H1 (cell line): ENCODE results near the gene SLMAP. TPM values are rescaled to one million over a fixed set of nuclear protein-coding genes. Genes with fewer than 3 reads are reported as not detected.

ENCODE experiments used
- CTCF ChIA-PET: fragments of 300-600 bp; sonication (Branson Sonifier 250); formaldehyde crosslinking; loops from one replicate; lab custom pipeline; 2021; ENCODE audit not compliant: partially characterized antibody; lab: Charles Lee
- POLR2A ChIA-PET: fragments of 300-600 bp; sonication (Branson Sonifier 250); formaldehyde crosslinking; loops from one replicate; lab custom pipeline; 2021; ENCODE audit warnings: inconsistent platforms; ENCODE audit not compliant: partially characterized antibody; lab: Charles Lee
- DNase-seq, 2 experiments: peaks; one replicate each; pipeline versions ENCODE4 v3.0.0 to v3.0.0-alpha.2; 2010 to 2022; ENCODE audit warnings: low spot score in 2 of 2, low read depth in 1 of 2, mixed read lengths in 1 of 2
- FAIRE-seq: peaks from 2 replicates; lab custom pipeline; 2011; peaks lifted over from hg19 to GRCh38; lab: Jason Lieb, UNC
- H2AFZ ChIP-seq: 2 replicates; pipeline ENCODE4 v1.8.1; 2012; ENCODE audit warnings: low read length, inconsistent platforms
- H2AK5ac ChIP-seq: 2 replicates; pipeline ENCODE4 v1.6.1; 2013; ENCODE audit warnings: low read depth, low read length
- H2BK120ac ChIP-seq: replicated peaks from 2 replicates; pipeline ENCODE3; 2013; ENCODE audit warnings: low read depth, low read length, inconsistent platforms
- H2BK12ac ChIP-seq: 2 replicates; pipeline ENCODE4 v1.6.1; 2013; ENCODE audit warnings: low read depth, low read length
- H2BK15ac ChIP-seq: 2 replicates; pipeline ENCODE4 v1.6.1; 2013; ENCODE audit warnings: low read length
- H2BK20ac ChIP-seq: 2 replicates; pipeline ENCODE4 v1.6.1; 2013; ENCODE audit warnings: low read length
- H2BK5ac ChIP-seq: 2 replicates; pipeline ENCODE4 v1.6.1; 2013; ENCODE audit warnings: low read depth, low read length
- H3K14ac ChIP-seq: 2 replicates; pipeline ENCODE4 v1.6.1; 2013; ENCODE audit warnings: inconsistent platforms; ENCODE audit not compliant: insufficient read length
- H3K18ac ChIP-seq: 2 replicates; pipeline ENCODE4 v1.6.1; 2013; ENCODE audit warnings: low read length; ENCODE audit errors: extremely low read depth
- H3K23ac ChIP-seq: 2 replicates; pipeline ENCODE4 v1.6.1; 2013; ENCODE audit warnings: inconsistent platforms; ENCODE audit not compliant: insufficient read length
- H3K23me2 ChIP-seq: 2 replicates; pipeline ENCODE4 v1.6.1; 2013; ENCODE audit warnings: low read depth, low read length
- H3K27ac ChIP-seq: 2 replicates; pipeline ENCODE4 v1.6.1; 2011; ENCODE audit warnings: low read depth, low read length, inconsistent platforms
- H3K27me3 ChIP-seq, 4 experiments: replicated peaks in 1 of 4; 1 replicate in 1 of 4; 2 replicates in 3 of 4; pipeline versions ENCODE4 v1.6.1 to v1.8.1; 2011 to 2013; ENCODE audit warnings: low read length in 3 of 4, mild to moderate bottlenecking in 3 of 4, inconsistent platforms in 2 of 4, mixed read lengths in 2 of 4, moderate library complexity in 1 of 4; ENCODE audit not compliant: control insufficient read depth in 3 of 4, insufficient read depth in 3 of 4; ENCODE audit errors: extremely low read depth in 1 of 4
- H3K36me3 ChIP-seq, 4 experiments: 2 replicates each; pipeline versions ENCODE4 v1.6.1 to v1.8.1; 2011 to 2013; ENCODE audit warnings: mild to moderate bottlenecking in 4 of 4, low read length in 3 of 4, moderate library complexity in 2 of 4, control low read depth in 1 of 4, inconsistent platforms in 1 of 4; ENCODE audit not compliant: insufficient read depth in 4 of 4, control insufficient read depth in 2 of 4
- H3K4ac ChIP-seq: replicated peaks from 2 replicates; pipeline ENCODE3; 2013; ENCODE audit warnings: low read length, low read depth, mixed read lengths, inconsistent platforms; ENCODE audit not compliant: insufficient read length
- H3K4me1 ChIP-seq, 4 experiments: replicated peaks in 1 of 4; 1 replicate in 1 of 4; 2 replicates in 3 of 4; pipeline versions ENCODE4 v1.6.1 to v1.8.1; 2011 to 2013; ENCODE audit warnings: low read length in 3 of 4, inconsistent platforms in 2 of 4, mixed read lengths in 1 of 4; ENCODE audit not compliant: insufficient read depth in 4 of 4, control insufficient read depth in 3 of 4
- H3K4me2 ChIP-seq, 2 experiments: 2 replicates each; pipeline versions ENCODE4 v1.6.1 to v1.8.1; 2011 to 2013; ENCODE audit warnings: low read depth in 2 of 2, low read length in 2 of 2, control low read depth in 1 of 2, inconsistent platforms in 1 of 2, mild to moderate bottlenecking in 1 of 2; ENCODE audit not compliant: insufficient read depth in 1 of 2
- H3K4me3 ChIP-seq, 4 experiments: fragments of 200-600, 300-600 bp in 1 of 4; sonication (generic), shearing (Covaris generic), sonication (Bioruptor Twin) in 1 of 4; 2 replicates each; pipeline versions ENCODE4 v1.5.1 to v1.8.1; 2011 to 2016; ENCODE audit warnings: low read length in 4 of 4, low read depth in 3 of 4, control low read depth in 2 of 4, inconsistent platforms in 2 of 4, mild to moderate bottlenecking in 2 of 4, mixed read lengths in 1 of 4, moderate library complexity in 1 of 4; ENCODE audit not compliant: insufficient read depth in 2 of 4; ENCODE audit errors: extremely low read depth in 1 of 4
- H3K56ac ChIP-seq: replicated peaks from 2 replicates; pipeline ENCODE3; 2013; ENCODE audit warnings: low read depth, mild to moderate bottlenecking, mixed read lengths, low read length, inconsistent platforms; ENCODE audit not compliant: insufficient read length
- H3K79me1 ChIP-seq: 2 replicates; pipeline ENCODE4 v1.6.1; 2013; ENCODE audit warnings: low read depth, low read length, control low read depth
- H3K79me2 ChIP-seq, 2 experiments: 2 replicates each; pipeline versions ENCODE4 v1.6.1 to v1.8.1; 2012 to 2013; ENCODE audit warnings: low read length in 2 of 2, mild to moderate bottlenecking in 2 of 2, inconsistent platforms in 1 of 2; ENCODE audit not compliant: insufficient read depth in 2 of 2, control insufficient read depth in 1 of 2
- H3K9ac ChIP-seq, 4 experiments: replicated peaks in 1 of 4; 1 replicate in 1 of 4; 2 replicates in 3 of 4; pipeline versions ENCODE4 v1.6.1 to v1.8.1; 2011 to 2013; ENCODE audit warnings: low read depth in 3 of 4, low read length in 3 of 4, control low read depth in 2 of 4, mild to moderate bottlenecking in 2 of 4, moderate library complexity in 2 of 4, inconsistent platforms in 1 of 4; ENCODE audit errors: extremely low read depth in 1 of 4
- H3K9me3 ChIP-seq, 2 experiments: 2 replicates each; pipeline versions ENCODE4 v1.6.1 to v1.8.1; 2012 to 2013; ENCODE audit warnings: mild to moderate bottlenecking in 2 of 2, moderate library complexity in 2 of 2, control low read depth in 1 of 2, inconsistent platforms in 1 of 2, low read depth in 1 of 2, low read length in 1 of 2, mixed read lengths in 1 of 2; ENCODE audit not compliant: insufficient read depth in 2 of 2
- H4K20me1 ChIP-seq, 2 experiments: replicated peaks in 1 of 2; 2 replicates each; pipeline versions ENCODE3 to v1.8.1; 2011 to 2013; ENCODE audit warnings: inconsistent platforms in 2 of 2, low read length in 2 of 2, mild to moderate bottlenecking in 1 of 2; ENCODE audit not compliant: insufficient read depth in 2 of 2, control insufficient read depth in 1 of 2
- H4K5ac ChIP-seq: 2 replicates; pipeline ENCODE4 v1.6.1; 2013; ENCODE audit warnings: low read length, low read depth, mixed read lengths, inconsistent platforms; ENCODE audit not compliant: insufficient read length
- H4K8ac ChIP-seq: 2 replicates; pipeline ENCODE4 v1.8.0; 2013; ENCODE audit warnings: mild to moderate bottlenecking, moderate library complexity, low read length, inconsistent platforms; ENCODE audit not compliant: insufficient read depth; ENCODE audit errors: extremely low read depth
- H4K91ac ChIP-seq: replicated peaks from 2 replicates; pipeline ENCODE3; 2013; ENCODE audit warnings: low read length, mixed read lengths, inconsistent platforms; ENCODE audit not compliant: insufficient read length
- POU5F1 ChIP-seq: IDR thresholded peaks from 2 replicates; pipeline ENCODE4 v1.6.1; 2011; ENCODE audit warnings: low read depth, mild to moderate bottlenecking, low read length, moderate library complexity
- RXRA ChIP-seq: IDR thresholded peaks from 2 replicates; pipeline ENCODE4 v1.6.1; 2011; ENCODE audit warnings: low read depth, mild to moderate bottlenecking, low read length, moderate library complexity; ENCODE audit not compliant: insufficient read depth
- SIX5 ChIP-seq: IDR thresholded peaks from 2 replicates; pipeline ENCODE4 v1.6.1; 2011; ENCODE audit warnings: mild to moderate bottlenecking, low read depth, low read length
- WGBS, 2 experiments: shearing (Covaris generic) in 1 of 2; methylation state at CpG; one replicate each; pipeline versions ENCODE4 v1.1.6 to v1.1.7; 2013 to 2015; ENCODE audit warnings: low lambda C conversion rate in 2 of 2, mixed read lengths in 2 of 2, inconsistent platforms in 1 of 2, low coverage in 1 of 2, missing lambda C conversion rate in 1 of 2; ENCODE audit not compliant: insufficient replicate concordance in 2 of 2, insufficient coverage in 1 of 2, insufficient read length in 1 of 2; ENCODE audit errors: extremely low coverage in 1 of 2, missing lambda C conversion rate in 1 of 2; 5-methylcytosine and 5-hydroxymethylcytosine counted together
- polyA plus RNA-seq, 7 experiments: library from polyadenylated mRNA; depleted of rRNA in 3 of 7; stranded (reverse) in 5 of 7; unstranded in 2 of 7; fragments of >200 nt in 5 of 7; fragments of 200-250 nt in 2 of 7; gene quantifications; 1 replicate in 5 of 7; 2 replicates in 1 of 7; 4 replicates in 1 of 7; pipeline versions ENCODE4 v1.2.1 to v1.2.3, GENCODE V29; 2011 to 2013; ENCODE audit warnings: missing spikeins in 2 of 7, mixed read lengths in 2 of 7
- total RNA-seq: library from RNA; stranded (reverse); fragmentation: NEBNext Ultra II Directional; extraction: Animal tissue kit (Norgen Biotek cat#: 25700); gene quantifications from 2 replicates; pipeline ENCODE4 v1.2.1, GENCODE V29; 2021

SLMAP gene
- total and polyA plus RNA-seq, 2 of the 8 experiments (the other 6 are each of a cell fraction or from before 2014, with no cell fraction given) = 13.6 to 70.4 TPM

DNA sequence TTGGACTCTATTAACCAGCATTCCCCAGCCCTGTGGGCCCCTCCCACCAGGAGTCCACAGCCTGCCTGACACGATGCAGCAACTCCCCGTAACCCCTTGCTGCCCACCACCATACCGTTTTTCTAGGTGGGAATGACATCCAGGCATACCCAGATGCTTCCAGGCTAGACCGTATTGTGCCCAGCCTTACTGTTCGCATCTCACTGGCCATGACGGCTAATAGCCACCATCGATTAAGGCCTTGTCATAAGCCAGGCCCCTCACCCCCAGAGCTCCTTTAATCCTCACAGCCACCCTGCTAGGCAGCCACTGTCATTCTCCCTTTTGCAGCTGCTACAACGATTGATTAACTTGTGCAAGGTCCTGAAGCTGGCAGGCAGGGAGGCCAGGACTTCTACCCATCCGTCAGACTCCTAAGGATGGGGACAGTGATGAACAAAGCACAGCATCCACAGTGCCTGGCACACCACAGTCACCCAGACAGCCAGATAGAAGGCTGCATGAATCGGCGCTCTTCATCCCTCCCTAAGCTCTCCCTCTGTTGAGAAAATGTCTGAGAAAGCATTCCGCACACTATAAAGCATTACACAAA is 192.1 kb downstream of the SLMAP start:
- Histone ChIP-seq H4K8ac (no peak overlapping the region), H4K20me1 (no peaks in the 10 kb centered on the region), H3K4ac (no peak overlapping the region), H3K18ac (0 out of 2 replicates have a peak overlapping the region, but pooled peaks have one; percentile 39), H4K5ac (no peak overlapping the region), H3K23ac (no peak overlapping the region), H2BK120ac (no peak overlapping the region), H3K23me2 (no peaks in the 10 kb centered on the region; the same call in 1 of the 2 replicates), H3K14ac (no peak overlapping the region), H3K56ac (no peak overlapping the region), H2BK12ac (peak overlapping the region; percentile 68; the same call in 1 of the 2 replicates), H2BK15ac (peak overlapping the region; percentile 74; the same call in 1 of the 2 replicates), H2BK5ac (no peak overlapping the region), H3K79me2 (no peaks in the 10 kb centered on the region), H3K9ac (no peak overlapping the region; a peak in 1 of 7 replicates), H3K4me3 (no peak overlapping the region), H4K91ac (peak overlapping the region; percentile 23), H3K79me1 (no peaks in the 10 kb centered on the region), H3K27ac (no peak overlapping the region), H3K27me3 (no peaks in the 10 kb centered on the region), H3K4me1 (peaks cover 0 to 25% (median 6%) of the 10 kb centered on the region in 4 experiments; a peak in 5 of 7 replicates), H2AK5ac (peak overlapping the region; percentile 66; the same call in 1 of the 2 replicates), H3K4me2 (peak overlapping the region in 1 of 2 experiments; percentile 34; a peak in 2 of 4 replicates), H2BK20ac (no peak overlapping the region), H3K36me3 (no peaks in the 10 kb centered on the region), H3K9me3 (no peaks in the 10 kb centered on the region), H2AFZ (0 out of 2 replicates have a peak overlapping the region, but pooled peaks have one; percentile 55)
- CTCF ChIA-PET = interaction anchor here (0.6 to 2.5 kb wide), 5 partner anchors 9 to 352 kb away, joined by 3 to 8 read pairs (median 4); no protein-coding TSS in a partner anchor
- no peak for DNase-seq
- FAIRE-seq = no peak
- WGBS, 2 experiments = 87% methylated on average over 12 of the region's 12 CpGs; no CpG with 5 or more reads in 1 of the 2 experiments
- POLR2A ChIA-PET = interaction anchor here (1.2 kb wide), 1 partner anchor 18 kb away, joined by 3 read pairs; no protein-coding TSS in a partner anchor
- TF ChIP-seq RXRA (no peak), SIX5 (no peak), POU5F1 (no peak)
